RKO (cell line): ENCODE results near the gene KIF26A.

Experiments used
- DNase-seq: peaks from one replicate; pipeline ENCODE4 v3.0.0-alpha.2; 2016; ENCODE audit warnings: low spot score

Gene KIF26A

GRCh38 chr14:104138098-104138717 is at the start of gene KIF26A:
KIF26A (plus strand) TSS chr14:104138587; CDS start chr14:104138723, 136 bp downstream.
- DNase-seq: peak; percentile 43

- no peak for DNase-seq
Observed at GRCh38 chr14:104090071-104090748, 48.2 kb upstream of the KIF26A start.

GRCh38 chr14:104091061-104091926 is 47.1 kb upstream of the KIF26A start:
- no peak for DNase-seq

- no peak for DNase-seq
Observed at GRCh38 chr14:104091927-104092771, 46.2 kb upstream of the KIF26A start.

GRCh38 chr14:104092931-104093365 is 45.4 kb upstream of the KIF26A start:
- DNase-seq: no peak

GRCh38 chr14:104093366-104094055 is 44.9 kb upstream of the KIF26A start:
- no peak for DNase-seq

GRCh38 chr14:104094056-104094708 is 44.2 kb upstream of the KIF26A start:
- DNase-seq: no peak

GRCh38 chr14:104094709-104095425 is 43.5 kb upstream of the KIF26A start:
- DNase-seq: peak; percentile 25

GRCh38 chr14:104095426-104096310 is 42.7 kb upstream of the KIF26A start:
- no peak for DNase-seq

- DNase-seq: no peak
Observed at GRCh38 chr14:104096318-104096717, 42.1 kb upstream of the KIF26A start.

- DNase-seq: no peak
Observed at GRCh38 chr14:104096751-104097700, 41.4 kb upstream of the KIF26A start.

GRCh38 chr14:104098272-104099095 is 39.9 kb upstream of the KIF26A start:
- no peak for DNase-seq

- no peak for DNase-seq
Observed at GRCh38 chr14:104099096-104100041, 39.0 kb upstream of the KIF26A start.

- no peak for DNase-seq
Observed at GRCh38 chr14:104100171-104101085, 38.0 kb upstream of the KIF26A start.
